ENCODE measurements around the gene FLT1.

The FLT1 gene

GRCh38 chr13:28485551-28485950, 9.4 kb downstream of the FLT1 start:
- DNase-seq (ENCODE audit: low spot score) = no peak

- DNase-seq (ENCODE audit: low spot score) = no peak
Measured at GRCh38 chr13:28485097-28485496, 9.8 kb downstream of the FLT1 start.

- no peak for DNase-seq (ENCODE audit: low spot score)
Measured at GRCh38 chr13:28483313-28483931, 11.5 kb downstream of the FLT1 start.

- DNase-seq (ENCODE audit: low spot score) = no peak
Measured at GRCh38 chr13:28479005-28479404, 15.9 kb downstream of the FLT1 start.

GRCh38 chr13:28478127-28478526, 16.8 kb downstream of the FLT1 start:
- DNase-seq (ENCODE audit: low spot score) = no peak

- DNase-seq (ENCODE audit: low spot score) = no peak
Measured at GRCh38 chr13:28477709-28477973, 17.3 kb downstream of the FLT1 start.

- DNase-seq (ENCODE audit: low spot score) = no peak
Measured at GRCh38 chr13:28476919-28477708, 17.8 kb downstream of the FLT1 start.

GRCh38 chr13:28475916-28476725, 18.8 kb downstream of the FLT1 start:
- DNase-seq (ENCODE audit: low spot score) = no peak

- no peak for DNase-seq (ENCODE audit: low spot score)
Measured at GRCh38 chr13:28474491-28475134, 20.3 kb downstream of the FLT1 start.

GRCh38 chr13:28473044-28473443, 21.9 kb downstream of the FLT1 start:
- DNase-seq (ENCODE audit: low spot score) = no peak

GRCh38 chr13:28471421-28471820, 23.5 kb downstream of the FLT1 start:
- DNase-seq (ENCODE audit: low spot score) = no peak

- no peak for DNase-seq (ENCODE audit: low spot score)
Measured at GRCh38 chr13:28470296-28470695, 24.6 kb downstream of the FLT1 start.

- no peak for DNase-seq (ENCODE audit: low spot score)
Measured at GRCh38 chr13:28469316-28469715, 25.6 kb downstream of the FLT1 start.

- DNase-seq (ENCODE audit: low spot score) = peak; percentile 34
Measured at GRCh38 chr13:28468023-28468915, 26.7 kb downstream of the FLT1 start.

GRCh38 chr13:28467034-28467433, 27.9 kb downstream of the FLT1 start:
- DNase-seq (ENCODE audit: low spot score) = no peak

GRCh38 chr13:28466151-28466550, 28.8 kb downstream of the FLT1 start:
- no peak for DNase-seq (ENCODE audit: low spot score)

- DNase-seq (ENCODE audit: low spot score) = no peak
Measured at GRCh38 chr13:28464861-28465460, 30.0 kb downstream of the FLT1 start.

- no peak for DNase-seq (ENCODE audit: low spot score)
Measured at GRCh38 chr13:28463481-28463880, 31.4 kb downstream of the FLT1 start.

- DNase-seq (ENCODE audit: low spot score) = no peak
Measured at GRCh38 chr13:28459911-28460310, 35.0 kb downstream of the FLT1 start.

- no peak for DNase-seq (ENCODE audit: low spot score)
Measured at GRCh38 chr13:28458608-28459007, 36.3 kb downstream of the FLT1 start.

- DNase-seq (ENCODE audit: low spot score) = no peak
Measured at GRCh38 chr13:28458051-28458450, 36.9 kb downstream of the FLT1 start.

Data from globus pallidus (tissue), 1 donor.